EL (cell line): ENCODE data around the gene DCTN1.

Experiments used
- DNase-seq: peaks from one replicate; pipeline ENCODE4 v3.0.0-alpha.2; 2016

The DCTN1 gene

GRCh38 chr2:74316627-74317295 lies 63.4 kb downstream of the DCTN1 start:
- DNase-seq, result no peak

- no peak for DNase-seq
These were observed 66.0 kb downstream of the DCTN1 start for GRCh38 chr2:74314107-74314506.

GRCh38 chr2:74313497-74313896 lies 66.6 kb downstream of the DCTN1 start:
- no peak for DNase-seq

GRCh38 chr2:74312913-74313312 lies 67.2 kb downstream of the DCTN1 start:
- no peak for DNase-seq
